C4-2B (cell line): Measurements from ENCODE around the gene PEX16.

Experiments
- ZFX ChIP-seq: fragments of 450-650 bp; IDR thresholded peaks from 2 replicates; pipeline ENCODE4 v1.6.1; 2017
- TF ChIP-seq, protein P1 (sequence below): fragments of 450-650 bp; conservative IDR thresholded peaks from 2 replicates; pipeline ENCODE4 v1.5.1; 2017; ENCODE audit warnings: mild to moderate bottlenecking

DNA sequence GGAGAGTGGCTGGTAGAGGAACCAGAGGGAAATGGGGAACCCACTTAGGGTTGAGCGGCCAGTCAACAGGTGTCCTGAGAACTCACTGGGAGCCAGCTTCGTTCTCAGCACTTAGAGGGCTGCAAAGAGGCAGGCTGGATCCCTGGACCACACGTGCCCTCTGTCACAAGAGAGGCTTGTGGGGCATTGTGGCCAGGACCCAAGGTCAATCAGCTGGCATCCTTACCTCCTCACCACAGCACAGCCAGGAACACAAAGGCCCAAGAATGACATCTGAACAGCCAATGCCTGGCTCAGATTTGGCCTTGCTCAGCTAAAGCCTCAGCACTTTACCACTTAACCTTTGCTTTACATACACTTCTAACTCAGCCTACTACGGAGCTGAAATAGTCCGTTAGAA is 24.8 kb downstream of the PEX16 start:
- TF ChIP-seq, protein P1, sequence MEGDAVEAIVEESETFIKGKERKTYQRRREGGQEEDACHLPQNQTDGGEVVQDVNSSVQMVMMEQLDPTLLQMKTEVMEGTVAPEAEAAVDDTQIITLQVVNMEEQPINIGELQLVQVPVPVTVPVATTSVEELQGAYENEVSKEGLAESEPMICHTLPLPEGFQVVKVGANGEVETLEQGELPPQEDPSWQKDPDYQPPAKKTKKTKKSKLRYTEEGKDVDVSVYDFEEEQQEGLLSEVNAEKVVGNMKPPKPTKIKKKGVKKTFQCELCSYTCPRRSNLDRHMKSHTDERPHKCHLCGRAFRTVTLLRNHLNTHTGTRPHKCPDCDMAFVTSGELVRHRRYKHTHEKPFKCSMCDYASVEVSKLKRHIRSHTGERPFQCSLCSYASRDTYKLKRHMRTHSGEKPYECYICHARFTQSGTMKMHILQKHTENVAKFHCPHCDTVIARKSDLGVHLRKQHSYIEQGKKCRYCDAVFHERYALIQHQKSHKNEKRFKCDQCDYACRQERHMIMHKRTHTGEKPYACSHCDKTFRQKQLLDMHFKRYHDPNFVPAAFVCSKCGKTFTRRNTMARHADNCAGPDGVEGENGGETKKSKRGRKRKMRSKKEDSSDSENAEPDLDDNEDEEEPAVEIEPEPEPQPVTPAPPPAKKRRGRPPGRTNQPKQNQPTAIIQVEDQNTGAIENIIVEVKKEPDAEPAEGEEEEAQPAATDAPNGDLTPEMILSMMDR = no peak
- TF ChIP-seq ZFX = no peak
